Stimulated activated CD8-positive, alpha-beta memory T cell treated with anti-CD3 and anti-CD28 coated beads, Interleukin-7, amount 100 ng/mL, for 1 hour (primary cell): ENCODE measurements around the gene ARHGAP19.

Source experiments
- DNase-seq, 2 donors: peaks; one replicate each; pipeline ENCODE4 v3.0.0-alpha.2; 2020; ENCODE audit warnings: low read depth in 2 of 2

The ARHGAP19 gene

DNA sequence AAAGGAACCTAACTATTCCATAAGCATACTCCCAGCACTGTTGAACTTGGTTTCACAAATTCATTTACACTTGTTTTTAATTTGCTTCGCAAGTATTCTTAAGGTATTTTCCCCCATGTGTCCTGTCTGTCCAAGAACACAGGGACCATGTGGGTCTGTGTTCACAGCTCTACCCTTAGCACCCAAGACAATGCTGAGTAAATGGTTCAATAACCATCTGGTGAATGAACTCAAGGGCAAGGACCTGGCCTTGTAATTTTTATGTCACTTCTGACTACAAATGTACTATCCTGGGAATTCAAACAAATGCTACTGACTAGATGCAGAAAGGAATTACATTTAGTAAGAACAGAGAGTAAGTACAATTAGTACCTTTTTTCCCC, 63.7 kb downstream of the ARHGAP19 start:
- DNase-seq, result no peak

DNA sequence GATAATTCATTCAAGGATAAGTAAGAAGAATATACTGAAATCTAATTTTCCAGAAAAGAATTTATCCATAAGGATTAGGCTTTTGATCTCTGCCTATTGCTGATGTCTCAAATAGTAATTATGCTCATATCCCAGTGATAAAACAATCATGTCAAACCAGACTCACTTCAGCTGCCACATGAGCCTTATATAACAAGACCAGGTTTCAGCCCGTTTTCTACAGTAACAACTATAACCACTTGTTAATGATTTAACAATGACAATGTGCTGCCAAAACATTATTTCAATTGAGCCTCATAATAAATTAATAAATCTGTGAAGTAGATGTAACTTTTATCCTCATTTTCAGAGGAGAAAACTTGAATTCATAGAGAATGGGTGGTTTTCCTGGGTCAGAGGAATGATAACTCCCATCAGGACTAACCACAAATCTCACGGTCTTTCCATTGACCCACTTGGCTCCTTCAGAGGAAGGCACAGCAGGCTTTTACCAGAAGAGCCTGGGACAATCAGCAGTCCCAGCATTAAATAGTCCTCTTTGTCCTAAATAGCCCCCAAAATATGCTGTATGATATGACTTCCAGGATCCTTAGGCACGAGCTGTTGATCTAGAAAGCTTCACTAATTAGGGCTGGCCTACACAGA, 64.2 kb downstream of the ARHGAP19 start:
- DNase-seq, result no peak

- no peak for DNase-seq
These were observed 66.0 kb downstream of the ARHGAP19 start for GRCh38 chr10:97226398-97226797.

DNA sequence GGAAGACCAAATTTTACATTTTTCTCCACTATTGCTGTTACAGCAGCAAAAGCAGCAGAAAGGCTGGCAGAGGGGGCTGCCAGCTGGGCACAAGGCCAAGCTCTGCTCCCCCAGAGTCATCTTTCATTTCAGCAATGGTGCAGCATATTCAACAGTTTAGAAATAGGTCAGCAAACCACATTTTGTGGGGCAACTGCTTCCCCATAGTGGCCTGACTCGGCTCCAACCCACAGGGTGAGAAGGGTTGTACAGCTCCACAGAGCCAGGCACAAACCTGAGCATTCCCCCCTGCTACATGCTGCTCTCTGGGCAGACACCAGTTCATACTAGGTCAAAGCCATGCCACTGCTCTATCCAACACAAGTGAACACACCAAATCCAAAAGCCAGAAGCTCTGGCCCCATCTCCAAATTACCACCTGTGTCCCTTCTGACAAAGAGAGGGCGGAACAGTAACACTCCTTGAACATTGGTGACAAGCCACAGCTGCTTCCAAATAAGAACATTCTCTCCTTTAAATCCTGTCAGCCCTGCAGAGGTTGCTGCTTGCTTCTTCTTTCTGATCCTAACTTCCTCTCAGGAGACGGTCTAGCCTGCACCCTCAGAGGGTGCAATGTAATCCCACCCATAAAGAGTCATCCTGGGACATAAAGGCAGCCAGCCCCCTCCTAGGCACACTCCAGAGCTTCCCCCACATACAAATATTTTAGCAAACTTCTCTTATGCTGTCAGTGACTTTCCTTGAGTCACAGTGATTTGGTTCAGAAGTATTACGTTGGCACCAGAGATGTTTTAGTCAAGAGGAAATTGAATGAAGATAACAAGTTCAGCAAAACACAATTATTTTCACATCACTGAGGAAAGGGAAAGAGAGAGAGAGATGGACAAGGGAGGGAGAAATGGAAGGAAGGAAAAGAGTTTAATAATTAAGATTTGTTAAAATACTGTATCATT, 67.7 kb downstream of the ARHGAP19 start:
- no peak for DNase-seq

GRCh38 chr10:97222326-97222961, 70.0 kb downstream of the ARHGAP19 start:
- DNase-seq, result no peak

GRCh38 chr10:97220355-97220754, 72.1 kb downstream of the ARHGAP19 start:
- no peak for DNase-seq

DNA sequence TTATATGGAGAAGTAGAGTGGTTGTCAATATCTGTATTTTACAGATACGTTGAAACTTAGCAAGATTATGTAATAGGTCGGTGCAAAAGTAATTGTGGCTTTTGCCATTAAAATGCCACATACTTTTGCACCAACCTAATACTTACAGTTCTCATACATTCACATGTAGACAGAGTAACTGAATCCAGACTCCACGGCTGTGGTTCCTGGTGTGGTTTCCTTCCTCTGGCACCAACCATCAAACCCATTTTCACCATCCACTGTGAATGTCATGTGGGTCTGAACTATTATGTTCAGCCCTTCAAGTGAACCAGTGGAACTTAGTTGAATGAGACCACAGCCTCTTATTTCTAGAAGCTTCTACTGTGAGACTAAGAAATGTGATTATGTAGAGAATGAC, 75.1 kb downstream of the ARHGAP19 start:
- DNase-seq, result no peak

- DNase-seq, result no peak
These were observed 76.7 kb downstream of the ARHGAP19 start for GRCh38 chr10:97215619-97216260.

GRCh38 chr10:97213431-97213830, 79.0 kb downstream of the ARHGAP19 start:
- no peak for DNase-seq

- DNase-seq, result no peak
These were observed 81.2 kb downstream of the ARHGAP19 start for GRCh38 chr10:97211229-97211628.

DNA sequence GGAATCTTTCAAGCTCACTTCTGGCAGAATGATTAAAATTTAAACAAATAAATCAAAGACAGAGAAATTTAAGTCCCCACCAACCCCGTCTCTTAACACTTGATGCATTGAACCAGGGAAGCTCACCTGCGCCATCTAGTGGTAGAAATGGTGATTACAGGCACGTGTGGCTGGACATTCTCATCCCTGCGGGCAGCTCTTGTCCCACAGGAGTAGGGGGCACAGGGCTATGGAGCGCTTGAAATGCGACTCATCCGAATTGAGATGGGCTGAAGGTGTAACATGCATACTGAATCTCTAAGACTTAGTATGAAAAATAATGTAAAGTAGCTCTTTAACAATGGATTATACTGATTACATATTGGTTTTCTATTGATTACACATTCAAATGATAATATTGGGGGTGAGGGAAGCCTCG, 81.9 kb downstream of the ARHGAP19 start:
- DNase-seq, result peak; percentile 43 to 52

- no peak for DNase-seq
These were observed 84.6 kb downstream of the ARHGAP19 start for GRCh38 chr10:97207756-97208346.

DNA sequence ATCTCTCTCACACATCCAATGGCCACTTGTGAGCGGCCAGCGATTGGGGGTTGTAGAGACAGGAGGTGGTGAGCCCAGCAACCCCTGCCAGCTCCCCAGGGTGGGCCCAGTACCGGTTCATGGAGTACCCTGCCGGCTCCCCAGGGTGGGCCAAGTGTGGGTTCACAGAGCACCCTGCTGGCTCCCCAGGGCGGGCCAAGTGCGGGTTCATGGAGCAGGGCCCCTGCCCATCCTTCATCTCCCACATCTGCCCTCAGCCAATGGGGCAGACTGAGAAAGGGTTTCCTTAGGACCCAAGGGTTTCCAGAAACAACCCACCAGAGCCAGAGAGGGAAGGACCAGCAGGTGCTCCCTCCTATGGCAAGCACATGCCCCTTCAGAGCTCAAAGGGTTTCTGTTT, 85.3 kb downstream of the ARHGAP19 start:
- no peak for DNase-seq

DNA sequence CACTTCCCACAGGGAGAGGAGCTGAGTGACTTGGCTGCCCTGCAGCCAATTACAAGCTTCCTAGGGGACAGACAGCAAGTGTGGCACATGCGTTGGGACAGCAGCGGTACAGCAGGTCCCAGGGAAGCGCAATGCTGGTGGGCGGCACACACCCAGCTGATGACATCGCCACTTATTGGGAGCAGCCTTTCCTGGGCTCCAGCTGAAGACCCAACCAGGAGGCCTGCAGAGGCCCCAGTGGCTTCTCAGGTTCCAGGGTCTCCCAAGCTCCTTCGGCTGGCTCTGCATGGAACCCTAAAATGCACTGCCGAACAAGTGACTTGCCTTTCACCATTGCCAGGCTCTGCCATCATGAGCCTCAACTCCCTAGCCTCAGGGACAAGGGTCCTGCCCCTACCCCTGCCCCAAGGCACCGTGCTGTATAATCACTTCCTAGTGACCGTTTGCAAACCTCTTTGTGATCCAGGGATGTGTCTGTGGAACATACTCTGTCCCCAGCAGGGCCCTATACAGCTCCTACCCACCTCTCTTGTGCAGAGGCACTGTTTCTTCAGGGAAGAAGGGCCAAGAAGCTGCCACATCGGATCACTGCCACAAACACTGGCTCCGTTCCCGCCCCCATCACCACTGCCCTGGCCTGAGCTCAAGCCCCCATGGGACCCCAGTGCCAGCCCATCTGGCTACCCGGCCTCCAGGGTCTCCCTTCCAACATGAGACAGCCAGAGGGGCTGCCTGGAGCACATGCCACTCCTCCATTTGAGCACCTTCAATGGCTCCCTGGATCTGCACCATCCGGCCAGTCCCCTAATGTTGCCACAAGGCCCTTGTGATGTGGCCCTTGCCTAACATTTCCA, 87.4 kb downstream of the ARHGAP19 start:
- no peak for DNase-seq

DNA sequence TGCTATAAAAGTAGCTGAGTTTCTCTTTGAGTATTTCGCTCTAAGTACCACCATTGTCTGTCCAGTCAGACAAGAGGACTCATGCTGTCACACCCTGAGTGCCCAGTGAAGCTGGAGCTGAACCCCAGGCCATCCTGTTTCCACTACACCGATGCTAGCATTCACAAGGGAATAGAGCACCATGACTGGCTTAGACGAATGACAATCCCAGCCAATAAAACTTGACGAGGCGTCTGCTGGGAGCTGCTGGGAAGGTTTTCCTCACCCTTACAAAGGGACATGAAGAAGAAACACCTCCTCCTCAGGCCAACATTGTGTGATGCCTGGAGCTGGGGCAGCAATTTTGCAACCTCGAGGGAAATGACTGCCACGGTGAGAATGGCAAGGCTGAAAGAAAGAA, 89.2 kb downstream of the ARHGAP19 start:
- no peak for DNase-seq

DNA sequence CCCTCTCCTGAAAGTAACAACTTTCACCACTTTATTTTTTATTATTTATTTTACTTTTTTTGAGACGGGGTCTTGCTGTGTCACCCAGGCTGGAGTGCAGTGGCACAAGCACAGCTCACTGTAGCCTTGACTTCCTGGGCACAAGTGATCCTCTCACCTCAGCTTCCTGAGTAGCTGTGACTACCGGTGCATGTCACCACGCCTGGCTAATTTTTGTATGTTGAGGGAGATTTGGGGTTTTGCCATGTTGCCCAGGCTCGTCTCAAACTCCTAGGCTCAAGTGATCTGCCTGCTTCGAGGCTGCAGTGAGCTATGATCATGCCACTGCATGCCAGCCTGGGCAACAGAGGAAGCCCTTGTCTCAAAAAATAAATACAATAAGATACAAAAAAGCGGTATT, 91.8 kb downstream of the ARHGAP19 start:
- DNase-seq, result no peak

DNA sequence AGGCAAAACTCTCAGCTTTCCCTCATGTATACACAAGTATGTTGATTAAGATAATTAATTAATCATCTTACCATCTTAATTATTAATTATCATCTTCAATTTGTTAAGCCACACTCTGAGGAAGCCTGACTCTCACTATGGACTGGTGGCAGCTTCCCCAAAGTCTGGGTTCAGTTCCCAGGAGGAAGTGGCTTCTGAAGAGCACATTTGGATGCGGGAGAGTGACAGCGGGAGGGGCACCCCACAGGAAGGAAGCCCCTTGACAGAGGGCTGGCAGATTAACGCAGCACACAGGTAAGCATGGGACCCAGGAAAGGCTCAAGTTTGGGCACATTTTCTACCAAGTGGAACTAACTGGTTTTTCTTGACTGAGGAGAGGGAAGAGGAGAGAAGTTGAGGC, 93.3 kb downstream of the ARHGAP19 start:
- DNase-seq, result no peak

DNA sequence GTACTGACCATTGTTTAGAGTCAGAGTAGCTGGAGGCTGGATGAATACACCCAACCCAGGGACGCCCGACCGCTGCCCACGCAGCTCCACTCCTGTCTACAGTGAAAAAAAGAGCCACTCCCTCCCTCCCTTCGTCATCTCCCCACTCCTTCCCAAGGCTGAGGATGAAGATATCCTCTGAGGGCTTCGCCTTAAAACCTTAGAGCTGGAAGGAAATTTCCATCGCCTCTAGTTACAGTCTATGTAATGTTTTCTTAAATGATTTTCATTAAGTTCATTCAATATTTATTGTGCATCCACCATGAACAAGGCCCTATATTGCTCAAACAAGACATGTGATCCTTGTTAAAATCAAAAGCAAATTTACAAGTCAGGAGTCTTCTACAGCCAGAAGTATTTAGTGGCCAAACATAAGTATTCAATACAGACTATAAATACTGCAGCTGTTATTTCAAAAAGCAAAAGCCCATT, 95.4 kb downstream of the ARHGAP19 start:
- no peak for DNase-seq

- peak; percentile 20 to 26 for DNase-seq
These were observed 96.0 kb downstream of the ARHGAP19 start for GRCh38 chr10:97196223-97197029.

- no peak for DNase-seq
These were observed 96.7 kb downstream of the ARHGAP19 start for GRCh38 chr10:97195706-97196222.
